Natural killer cell (primary cell): ENCODE measurements around the gene CCNB2. TPM values are rescaled to one million over a fixed set of nuclear protein-coding genes. Genes with fewer than 3 reads are reported as not detected.

Experiments
- ATAC-seq, 3 donors: fragments of 150-1000 bp in 2 of 3; fragments of 200-7000 bp in 1 of 3; cut with Tn5 transposase; 1 replicate in 1 of 3; 2 replicates in 2 of 3; pipeline ENCODE4 v1.10.0; 2021; ENCODE audit warnings: mild to moderate bottlenecking in 2 of 3, moderate library complexity in 2 of 3
- DNase-seq, 2 donors: peaks; one replicate each; pipeline versions ENCODE4 v3.0.0 to v3.0.0-alpha.2; 2013 to 2021; ENCODE audit warnings: mixed read lengths in 1 of 2
- H3K27ac ChIP-seq: one replicate; pipeline ENCODE4 v1.5.1; 2013; ENCODE audit warnings: mild to moderate bottlenecking, low read length
- H3K27me3 ChIP-seq: one replicate; pipeline ENCODE4 v1.6.1; 2013; ENCODE audit warnings: low read length; ENCODE audit not compliant: control insufficient read depth, insufficient read depth
- H3K36me3 ChIP-seq: one replicate; pipeline ENCODE4 v1.6.1; 2013; ENCODE audit warnings: low read length; ENCODE audit not compliant: control insufficient read depth, insufficient read depth
- H3K4me1 ChIP-seq: one replicate; pipeline ENCODE4 v1.6.1; 2013; ENCODE audit warnings: low read length; ENCODE audit not compliant: control insufficient read depth, insufficient read depth
- H3K4me3 ChIP-seq: one replicate; pipeline ENCODE4 v1.5.1; 2013; ENCODE audit warnings: low read length
- H3K9me3 ChIP-seq: one replicate; pipeline ENCODE4 v1.6.1; 2013; ENCODE audit warnings: low read length; ENCODE audit not compliant: control insufficient read depth, insufficient read depth
- H3K27ac Mint-ChIP-seq, 2 donors: one replicate each; pipeline ENCODE4 v1.8.0; 2022; ENCODE audit warnings: mild to moderate bottlenecking in 2 of 2, mixed read lengths in 2 of 2, moderate library complexity in 1 of 2
- H3K27me3 Mint-ChIP-seq, 2 donors: one replicate each; pipeline ENCODE4 v1.8.0; 2022; ENCODE audit warnings: low read depth in 2 of 2, mixed read lengths in 2 of 2
- H3K36me3 Mint-ChIP-seq: one replicate; pipeline ENCODE4 v1.8.0; 2022; ENCODE audit warnings: mixed read lengths
- H3K4me1 Mint-ChIP-seq, 2 donors: one replicate each; pipeline ENCODE4 v1.8.0; 2022; ENCODE audit warnings: mixed read lengths in 2 of 2
- H3K4me3 Mint-ChIP-seq: one replicate; pipeline ENCODE4 v1.8.0; 2022; ENCODE audit warnings: mild to moderate bottlenecking, moderate library complexity, mixed read lengths
- H3K9me3 Mint-ChIP-seq, 2 donors: one replicate each; pipeline ENCODE4 v1.8.0; 2022; ENCODE audit warnings: mixed read lengths in 2 of 2
- CTCF ChIP-seq: fragments of 200-600 bp; IDR thresholded peaks from one replicate; pipeline ENCODE4 v1.8.0; 2022; ENCODE audit warnings: antibody characterized with exemption
- WGBS: methylation state at CpG from one replicate; pipeline ENCODE4 v1.1.7; 2013; ENCODE audit warnings: missing lambda C conversion rate; ENCODE audit not compliant: insufficient coverage; 5-methylcytosine and 5-hydroxymethylcytosine counted together
- intact Hi-C: fragments of 100-400 bp; cut with micrococcal nuclease; formaldehyde crosslinking; loops from one replicate; pipeline ENCODE4 v1.14.2; 2022
- total RNA-seq, 4 donors: library from RNA; stranded (reverse); fragments of 120-200 nt in 1 of 4; gene quantifications; one replicate each; pipeline versions ENCODE4 v1.2.3 to v1.2.4, GENCODE V29; 2013 to 2022

The CCNB2 gene
- total RNA-seq, 3 donors from 2014 or later (not counting 1 experiment from before 2014, with no cell fraction given) = 0.47 to 1.4 (median 1.1) TPM

DNA sequence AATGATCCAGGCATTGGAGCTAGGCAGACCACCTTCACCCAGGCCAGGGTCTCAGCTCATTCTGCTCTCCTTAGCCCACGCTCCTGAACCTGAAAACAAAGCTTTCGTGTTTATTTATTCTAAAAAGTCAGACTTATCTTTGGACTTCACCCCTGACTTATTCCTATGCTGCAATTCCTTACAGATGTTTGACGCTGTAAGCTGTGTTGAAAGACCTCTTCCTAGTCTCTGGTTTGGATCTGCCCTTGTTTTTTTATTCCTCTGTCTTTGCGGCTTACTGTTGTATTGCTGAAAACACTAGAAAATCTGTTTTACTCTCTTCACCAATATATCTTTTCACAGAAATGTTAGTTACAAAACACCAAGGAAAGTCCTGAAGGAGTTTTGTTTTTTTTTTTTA, 61.2 kb downstream of the CCNB2 start:
- Histone ChIP-seq H3K27ac (no peak overlapping the region), H3K4me1 (peaks cover 12% of the 10 kb centered on the region), H3K36me3 (no peaks in the 10 kb centered on the region), H3K9me3 (no peaks in the 10 kb centered on the region), H3K27me3 (no peaks in the 10 kb centered on the region), H3K4me3 (no peak overlapping the region)
- no peaks in the 10 kb centered on the region for H3K27me3 Mint-ChIP-seq
- no peak overlapping the region for H3K27ac Mint-ChIP-seq
- no peak for DNase-seq
- no peaks in the 10 kb centered on the region for H3K36me3 Mint-ChIP-seq
- TF ChIP-seq CTCF = no peak
- WGBS = 72% methylated on average over 4 of the region's 4 CpGs
- peaks cover 18 to 19% of the 10 kb centered on the region in 2 donors for H3K4me1 Mint-ChIP-seq
- intact Hi-C loops = no loop called here
- ATAC-seq = no peak
- no peak overlapping the region for H3K4me3 Mint-ChIP-seq
- H3K9me3 Mint-ChIP-seq = no peaks in the 10 kb centered on the region

DNA sequence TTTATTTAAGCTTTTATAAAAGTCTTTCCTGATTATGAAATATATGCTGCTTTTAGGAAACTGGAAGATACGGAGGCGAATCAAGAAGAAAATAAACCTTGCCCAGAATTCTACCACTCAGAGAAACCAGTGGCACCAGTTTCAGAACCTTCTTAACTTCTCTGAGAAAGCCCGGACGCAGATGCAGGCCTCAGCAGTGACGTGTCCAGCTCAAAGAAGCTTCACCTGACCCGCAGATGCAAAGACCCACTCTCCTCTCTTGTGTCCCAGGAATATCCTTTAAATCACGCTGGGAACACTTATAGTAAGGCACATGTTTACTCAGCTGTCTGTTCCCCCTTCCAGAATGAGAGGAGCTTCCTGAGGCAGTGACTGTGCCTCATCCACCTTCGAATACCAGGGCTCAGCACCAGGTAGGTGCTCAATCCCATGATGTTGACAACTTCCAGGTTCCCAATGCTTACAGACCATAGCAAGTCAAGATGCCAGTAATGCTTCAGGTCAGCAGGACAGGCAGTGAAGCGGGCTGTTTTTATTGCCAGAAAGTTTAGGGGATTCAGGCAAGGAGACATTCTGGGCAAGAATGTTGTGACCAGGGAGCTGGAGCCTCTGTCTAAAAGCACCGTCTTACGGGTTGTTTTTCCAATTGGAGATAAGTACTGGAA, 61.8 kb downstream of the CCNB2 start:
- ATAC-seq (no peak), DNase-seq (no peak)
- no peaks in the 10 kb centered on the region for H3K9me3 ChIP-seq
- H3K4me3 ChIP-seq = no peak overlapping the region
- no peak overlapping the region for H3K4me3 Mint-ChIP-seq
- no peak for TF ChIP-seq CTCF
- 85% methylated on average over 11 of the region's 11 CpGs for WGBS
- H3K36me3 ChIP-seq = no peaks in the 10 kb centered on the region
- peaks cover 12% of the 10 kb centered on the region for H3K4me1 ChIP-seq
- no peaks in the 10 kb centered on the region for H3K27me3 ChIP-seq
- no peaks in the 10 kb centered on the region for H3K36me3 Mint-ChIP-seq
- no peaks in the 10 kb centered on the region for H3K9me3 Mint-ChIP-seq
- H3K27me3 Mint-ChIP-seq = no peaks in the 10 kb centered on the region
- peaks cover 18 to 19% of the 10 kb centered on the region in 2 donors for H3K4me1 Mint-ChIP-seq
- no peak overlapping the region for H3K27ac ChIP-seq
- intact Hi-C loops = no loop called here
- no peak overlapping the region for H3K27ac Mint-ChIP-seq

GRCh38 chr15:59168536-59168935, 63.6 kb downstream of the CCNB2 start:
- 88% methylated on average over 7 of the region's 7 CpGs for WGBS
- Mint-ChIP-seq H3K4me1 (peaks cover 18 to 19% of the 10 kb centered on the region in 2 donors), H3K9me3 (no peaks in the 10 kb centered on the region), H3K36me3 (no peaks in the 10 kb centered on the region), H3K27me3 (no peaks in the 10 kb centered on the region), H3K4me3 (no peak overlapping the region), H3K27ac (no peak overlapping the region)
- Histone ChIP-seq H3K36me3 (no peaks in the 10 kb centered on the region), H3K27me3 (no peaks in the 10 kb centered on the region), H3K4me3 (no peak overlapping the region), H3K27ac (no peak overlapping the region), H3K9me3 (no peaks in the 10 kb centered on the region), H3K4me1 (peaks cover 12% of the 10 kb centered on the region)
- DNase-seq = no peak
- no peak for ATAC-seq
- intact Hi-C loops = no loop called here
- TF ChIP-seq CTCF = no peak

- intact Hi-C loops = no loop called here
- Mint-ChIP-seq H3K36me3 (no peaks in the 10 kb centered on the region), H3K4me3 (no peak overlapping the region), H3K27ac (peak overlapping the region; percentile 51 to 72), H3K9me3 (no peaks in the 10 kb centered on the region), H3K27me3 (no peaks in the 10 kb centered on the region), H3K4me1 (peaks cover 18 to 19% of the 10 kb centered on the region in 2 donors)
- TF ChIP-seq CTCF = no peak
- WGBS = 84% methylated on average over 2 of the region's 3 CpGs
- ATAC-seq (no peak), DNase-seq (no peak)
- Histone ChIP-seq H3K27ac (no peak overlapping the region), H3K4me1 (peaks cover 12% of the 10 kb centered on the region), H3K27me3 (no peaks in the 10 kb centered on the region), H3K9me3 (no peaks in the 10 kb centered on the region), H3K4me3 (no peak overlapping the region), H3K36me3 (no peaks in the 10 kb centered on the region)
Observed at GRCh38 chr15:59169251-59169708, 64.3 kb downstream of the CCNB2 start.
